HCT116 (cell line): ENCODE data around the gene CDX1.

Source experiments
- CEBPB ChIP-seq: IDR thresholded peaks from 2 replicates; pipeline ENCODE4 v1.6.1; 2012; ENCODE audit warnings: low read depth
- CTCF ChIP-seq, 3 experiments: fragments of 200-600 bp in 1 of 3; sonication (generic) in 1 of 3; IDR thresholded peaks in 2 of 3; conservative IDR thresholded peaks in 1 of 3; 2 replicates each; pipeline ENCODE4 v1.5.1; 2012 to 2017; ENCODE audit warnings: low read depth in 2 of 3, low read length in 2 of 3, antibody characterized with exemption in 1 of 3, borderline replicate concordance in 1 of 3, control low read depth in 1 of 3, mild to moderate bottlenecking in 1 of 3, mixed read lengths in 1 of 3, mixed run types in 1 of 3, moderate library complexity in 1 of 3; ENCODE audit not compliant: insufficient read depth in 1 of 3
- EGR1 ChIP-seq: IDR thresholded peaks from 2 replicates; pipeline ENCODE4 v1.6.1; 2012; ENCODE audit warnings: low read depth
- EZH2 ChIP-seq: fragments of 200-600 bp; sonication (generic); IDR thresholded peaks from 2 replicates; pipeline ENCODE4 v1.6.1; 2017; ENCODE audit warnings: antibody characterized with exemption, mixed run types
- EZH2phosphoT487 ChIP-seq: fragments of 200-600 bp; IDR thresholded peaks from 2 replicates; pipeline ENCODE4 v1.6.1; 2018; ENCODE audit warnings: antibody characterized with exemption, borderline replicate concordance
- MAX ChIP-seq: IDR thresholded peaks from 2 replicates; pipeline ENCODE4 v1.6.1; 2012
- POLR2A ChIP-seq: IDR thresholded peaks from 2 replicates; pipeline ENCODE4 v1.7.0; 2011; ENCODE audit warnings: borderline replicate concordance; ENCODE audit not compliant: insufficient read depth, insufficient read length; ENCODE audit errors: extremely low read depth
- POLR2AphosphoS5 ChIP-seq: IDR thresholded peaks from 2 replicates; pipeline ENCODE4 v1.6.1; 2011; ENCODE audit warnings: mild to moderate bottlenecking, low read depth, low read length, moderate library complexity
- RAD21 ChIP-seq: IDR thresholded peaks from 2 replicates; pipeline ENCODE4 v1.6.1; 2012; ENCODE audit warnings: low read depth, mild to moderate bottlenecking
- SIN3A ChIP-seq: IDR thresholded peaks from 2 replicates; pipeline ENCODE4 v1.6.1; 2012; ENCODE audit warnings: low read depth

- TF ChIP-seq POLR2AphosphoS5 (no peak), CTCF (IDR thresholded peaks at IDR 0.05 in 2 of 3, conservative IDR thresholded peaks at IDR 0.05 in 1 of 3; ENCODE audit: borderline replicate concordance in 1 of 3, insufficient read depth in 1 of 3, low read depth in 2 of 3, low read length in 2 of 3) (no peak), SIN3A (no peak), EZH2 (no peak), MAX (no peak), CEBPB (no peak), POLR2A (no peak), EZH2phosphoT487 (no peak), RAD21 (no peak), EGR1 (no peak)
Measured at GRCh38 chr5:150183436-150183835, 16.9 kb downstream of the CDX1 start.
